Measurements from ENCODE around the gene RHBDF2. TPM values are rescaled to one million over a fixed set of nuclear protein-coding genes. Genes with fewer than 3 reads are reported as not detected.
A peak's percentile ranks its signal among the peaks of the same experiment; 100 is the strongest.

The RHBDF2 gene
- polyA plus RNA-seq, 3 donors = 36.9 to 124 (median 68.6) TPM

GRCh38 chr17:76479515-76480060 is 21.6 kb downstream of the RHBDF2 start:
- peaks cover 0 to 2% (median 0%) of the 10 kb centered on the region in 7 donors for H3K9me3 Mint-ChIP-seq
- DNase-seq = peak in 1 of 3 donors; percentile 40
- intact Hi-C loops (cut with micrococcal nuclease) = loop anchor here in 1 of 2 donors (2.0 kb wide), 1 partner anchor 13 kb away; the partner anchor contains the start of gene AANAT
- Histone ChIP-seq H4K20me1 (ENCODE audit: insufficient read depth, low read length) (peaks cover 4% of the 10 kb centered on the region), H3K4me2 (replicated peaks; ENCODE audit: extremely low read depth, low read length, poor library complexity, severe bottlenecking) (no peak overlapping the region), H3K4me3 (replicated peaks in 1 of 3; ENCODE audit: low read depth in 2 of 3, low read length in 3 of 3) (no peak overlapping the region), H3K79me2 (ENCODE audit: insufficient read depth, low read length) (peaks cover 8% of the 10 kb centered on the region), H2AFZ (ENCODE audit: insufficient read depth, low read depth, low read length, poor library complexity, severe bottlenecking) (no peak overlapping the region), H3K9ac (ENCODE audit: insufficient read depth, low read length, poor library complexity, severe bottlenecking) (no peak overlapping the region), H3K9me3 (replicated peaks in 1 of 2; ENCODE audit: control insufficient read depth in 1 of 2, insufficient read depth in 1 of 2, low read length in 2 of 2) (no peaks in the 10 kb centered on the region), H3K27ac (ENCODE audit: low read depth in 1 of 2, low read length in 2 of 2) (peak overlapping the region in 1 of 2 donors; percentile 26), H3K27me3 (ENCODE audit: control insufficient read depth in 2 of 2, insufficient read depth in 2 of 2, low read length in 2 of 2) (no peaks in the 10 kb centered on the region), H3K36me3 (replicated peaks in 1 of 2; ENCODE audit: control insufficient read depth in 1 of 2, insufficient read depth in 2 of 2, low read length in 2 of 2) (peaks cover 49 to 61% of the 10 kb centered on the region in 2 donors), H3K4me1 (ENCODE audit: control insufficient read depth in 1 of 2, insufficient read depth in 2 of 2, low read length in 2 of 2) (peaks cover 53 to 54% of the 10 kb centered on the region in 2 donors)
- H3K27ac Mint-ChIP-seq = peak overlapping the region in 2 of 7 donors; percentile 76 to 78
- peaks cover 64 to 76% of the 10 kb centered on the region in 2 donors for H3K36me3 Mint-ChIP-seq
- H3K4me3 Mint-ChIP-seq = peak overlapping the region in 1 of 2 donors; percentile 24
- 69% methylated on average over 9 of the region's 14 CpGs for WGBS (ENCODE audit: insufficient coverage)
- H3K4me1 Mint-ChIP-seq = peaks cover 48% of the 10 kb centered on the region
- H3K27me3 Mint-ChIP-seq (ENCODE audit: low read depth in 3 of 3) = peaks cover 0 to 5% (median 3%) of the 10 kb centered on the region in 3 donors
- no peak for TF ChIP-seq CTCF (IDR thresholded peaks at IDR 0.05)

GRCh38 chr17:76478730-76479514 is 22.3 kb downstream of the RHBDF2 start:
- H3K4me1 Mint-ChIP-seq = peaks cover 42% of the 10 kb centered on the region
- Histone ChIP-seq H4K20me1 (ENCODE audit: insufficient read depth, low read length) (peaks cover 4% of the 10 kb centered on the region), H3K4me3 (replicated peaks in 1 of 3; ENCODE audit: low read depth in 2 of 3, low read length in 3 of 3) (no peak overlapping the region), H3K4me1 (ENCODE audit: control insufficient read depth in 1 of 2, insufficient read depth in 2 of 2, low read length in 2 of 2) (peaks cover 46 to 47% of the 10 kb centered on the region in 2 donors), H3K4me2 (replicated peaks; ENCODE audit: extremely low read depth, low read length, poor library complexity, severe bottlenecking) (no peak overlapping the region), H3K27me3 (ENCODE audit: control insufficient read depth in 2 of 2, insufficient read depth in 2 of 2, low read length in 2 of 2) (no peaks in the 10 kb centered on the region), H3K79me2 (ENCODE audit: insufficient read depth, low read length) (peaks cover 8% of the 10 kb centered on the region), H2AFZ (ENCODE audit: insufficient read depth, low read depth, low read length, poor library complexity, severe bottlenecking) (no peak overlapping the region), H3K27ac (ENCODE audit: low read depth in 1 of 2, low read length in 2 of 2) (peak overlapping the region in 1 of 2 donors; percentile 26), H3K9ac (ENCODE audit: insufficient read depth, low read length, poor library complexity, severe bottlenecking) (no peak overlapping the region), H3K36me3 (replicated peaks in 1 of 2; ENCODE audit: control insufficient read depth in 1 of 2, insufficient read depth in 2 of 2, low read length in 2 of 2) (peaks cover 55 to 68% of the 10 kb centered on the region in 2 donors), H3K9me3 (replicated peaks in 1 of 2; ENCODE audit: control insufficient read depth in 1 of 2, insufficient read depth in 1 of 2, low read length in 2 of 2) (no peaks in the 10 kb centered on the region)
- no peak overlapping the region for H3K4me3 Mint-ChIP-seq
- no peak overlapping the region for H3K27ac Mint-ChIP-seq
- intact Hi-C loops (cut with micrococcal nuclease) = no loop called here
- H3K9me3 Mint-ChIP-seq = peaks cover 0 to 2% (median 0%) of the 10 kb centered on the region in 7 donors
- no peak for TF ChIP-seq CTCF (IDR thresholded peaks at IDR 0.05)
- WGBS (ENCODE audit: insufficient coverage) = 94% methylated on average over 33 of the region's 37 CpGs
- DNase-seq = no peak
- peaks cover 67 to 78% of the 10 kb centered on the region in 2 donors for H3K36me3 Mint-ChIP-seq
- H3K27me3 Mint-ChIP-seq (ENCODE audit: low read depth in 3 of 3) = peaks cover 0 to 5% (median 0%) of the 10 kb centered on the region in 3 donors
